Neural progenitor cell (in vitro differentiated cells): ENCODE results near the gene MED4. TPM values are rescaled to one million over a fixed set of nuclear protein-coding genes. Genes with fewer than 3 reads are reported as not detected.

Experiments
- DNase-seq: peaks from one replicate; pipeline ENCODE4 v3.0.0-alpha.2; 2016; ENCODE audit warnings: low spot score
- H2AFZ ChIP-seq: fragments of 200-600 bp; sonication (generic); replicated peaks from 2 replicates; pipeline ENCODE4 v1.6.1; 2016; ENCODE audit warnings: antibody characterized with exemption
- H3F3A ChIP-seq: fragments of 200-600 bp; sonication (generic); 2 replicates; pipeline ENCODE4 v1.6.1; 2016; ENCODE audit warnings: antibody characterized with exemption, low read depth
- H3K27ac ChIP-seq: fragments of 200-600 bp; sonication (generic); 2 replicates; pipeline ENCODE4 v1.5.1; 2016; ENCODE audit warnings: mild to moderate bottlenecking
- H3K27me3 ChIP-seq: fragments of 200-600 bp; sonication (generic); 2 replicates; pipeline ENCODE4 v1.6.1; 2016; ENCODE audit warnings: mild to moderate bottlenecking, moderate library complexity
- H3K36me3 ChIP-seq: fragments of 200-600 bp; sonication (generic); 2 replicates; pipeline ENCODE4 v1.5.1; 2016
- H3K4me1 ChIP-seq: fragments of 200-600 bp; sonication (generic); 2 replicates; pipeline ENCODE4 v1.6.1; 2016; ENCODE audit warnings: mixed run types
- H3K4me2 ChIP-seq: fragments of 200-600 bp; sonication (generic); 2 replicates; pipeline ENCODE4 v1.6.1; 2016
- H3K4me3 ChIP-seq: fragments of 200-600 bp; sonication (generic); 2 replicates; pipeline ENCODE4 v1.5.1; 2016
- H3K79me2 ChIP-seq: fragments of 200-600 bp; sonication (generic); 2 replicates; pipeline ENCODE4 v1.6.1; 2016; ENCODE audit warnings: low read depth
- H3K9ac ChIP-seq: fragments of 200-600 bp; sonication (generic); 2 replicates; pipeline ENCODE4 v1.6.1; 2016
- H3K9me3 ChIP-seq: fragments of 200-600 bp; sonication (generic); 2 replicates; pipeline ENCODE4 v1.5.1; 2016; ENCODE audit warnings: low read depth
- H4K20me1 ChIP-seq: fragments of 200-600 bp; sonication (generic); 2 replicates; pipeline ENCODE4 v1.6.1; 2016; ENCODE audit warnings: low read depth
- H3K27ac Mint-ChIP-seq: 3 replicates; pipeline ENCODE4 v1.8.0; 2021; ENCODE audit warnings: mixed read lengths
- H3K27me3 Mint-ChIP-seq: 2 replicates; pipeline ENCODE4 v1.8.0; 2022; ENCODE audit warnings: low read depth, mild to moderate bottlenecking, inconsistent platforms, moderate library complexity, mixed read lengths; ENCODE audit not compliant: insufficient read depth
- H3K36me3 Mint-ChIP-seq: 3 replicates; pipeline ENCODE4 v1.8.0; 2021; ENCODE audit warnings: mixed read lengths
- H3K4me1 Mint-ChIP-seq: 3 replicates; pipeline ENCODE4 v1.8.0; 2021; ENCODE audit warnings: mixed read lengths
- H3K4me3 Mint-ChIP-seq: 3 replicates; pipeline ENCODE4 v1.8.0; 2021; ENCODE audit warnings: mild to moderate bottlenecking, moderate library complexity, mixed read lengths
- H3K9me3 Mint-ChIP-seq: 3 replicates; pipeline ENCODE4 v1.8.0; 2020; ENCODE audit warnings: mixed read lengths
- CTCF ChIP-seq: fragments of 200-600 bp; sonication (generic); IDR thresholded peaks from 2 replicates; pipeline ENCODE4 v1.5.1; 2017; ENCODE audit warnings: antibody characterized with exemption, mild to moderate bottlenecking
- EZH2 ChIP-seq: fragments of 200-600 bp; sonication (generic); IDR thresholded peaks from 2 replicates; pipeline ENCODE4 v1.6.1; 2017; ENCODE audit warnings: antibody characterized with exemption, mild to moderate bottlenecking, moderate library complexity
- EZH2phosphoT487 ChIP-seq: fragments of 200-600 bp; sonication (generic); IDR thresholded peaks from 2 replicates; pipeline ENCODE4 v1.6.1; 2017; ENCODE audit warnings: antibody characterized with exemption
- small RNA-seq: library from RNA; depleted of rRNA; stranded (forward); fragments of <200 nt; gene quantifications from one replicate; pipeline ENCODE3, GENCODE V24; 2015
- total RNA-seq: library from RNA; depleted of rRNA; stranded (reverse); fragments of >200 nt; gene quantifications from 2 replicates; pipeline ENCODE4 v1.2.3, GENCODE V29; 2015; ENCODE audit warnings: low replicate concordance

The MED4 gene
- total RNA-seq, 1 donor from 2014 or later: 65.9 TPM

- Histone ChIP-seq H3K27me3 (no peaks in the 10 kb centered on the region), H3K4me2 (no peak overlapping the region), H3K4me3 (no peak overlapping the region), H3F3A (no peaks in the 10 kb centered on the region), H3K36me3 (no peaks in the 10 kb centered on the region), H3K4me1 (no peaks in the 10 kb centered on the region), H4K20me1 (no peaks in the 10 kb centered on the region), H3K79me2 (no peaks in the 10 kb centered on the region), H3K9me3 (no peaks in the 10 kb centered on the region), H2AFZ (no peak overlapping the region), H3K27ac (no peak overlapping the region), H3K9ac (no peak overlapping the region)
- DNase-seq: no peak
- peaks cover 4% of the 10 kb centered on the region for H3K27me3 Mint-ChIP-seq
- no peak overlapping the region for H3K27ac Mint-ChIP-seq
- H3K9me3 Mint-ChIP-seq: peaks cover 22% of the 10 kb centered on the region
- TF ChIP-seq CTCF: no peak
- no peak for TF ChIP-seq EZH2phosphoT487
- TF ChIP-seq EZH2: no peak
- no peak overlapping the region for H3K4me3 Mint-ChIP-seq
- peaks cover 22% of the 10 kb centered on the region for H3K36me3 Mint-ChIP-seq
- no peaks in the 10 kb centered on the region for H3K4me1 Mint-ChIP-seq
Observed at GRCh38 chr13:48028066-48028465, 66.8 kb downstream of the MED4 start.

Small RNA genes within 50 kb of the gene (small RNA-seq; reads per million reads assigned to genes)
- not detected for gene POLR2KP2

Other genes with a start within 250 kb of the MED4 start
- gene SUCLA2, start 93.8 kb downstream of the MED4 start, total RNA-seq: 55.9 and 100 TPM in 2 replicates
- gene NUDT15, start 57.4 kb downstream of the MED4 start, total RNA-seq: 46.1 and 63.8 TPM in 2 replicates
- gene ITM2B, start 138.1 kb upstream of the MED4 start, total RNA-seq: 97.3 and 172 TPM in 2 replicates
- gene RB1, start 208.6 kb upstream of the MED4 start, total RNA-seq: 27.3 and 39.5 TPM in 2 replicates